Natural killer cell treated with Interleukin-12 subunit alpha and Interleukin-12 subunit beta and Interleukin-15 and Interleukin-18, amount 100 ng/mL, for 72 hours (primary cell): ENCODE measurements around the gene GRIP1. TPM values are rescaled to one million over a fixed set of nuclear protein-coding genes. Genes with fewer than 3 reads are reported as not detected.
"Not testable (repeated sequence)": the region's sequence is repeated elsewhere in the genome, so short reads cannot be mapped to it uniquely, and the experiment has no call there.

Experiments
- ATAC-seq, 2 donors: fragments of 150-1000 bp; cut with Tn5 transposase in 1 of 2; sonication (Bioruptor Pico), chemical (Tn5 transposase) in 1 of 2; 2 replicates each; pipeline ENCODE4 v1.10.0; 2021
- DNase-seq: peaks from one replicate; pipeline ENCODE4 v3.0.0; 2022; ENCODE audit warnings: low spot score
- H3K27ac Mint-ChIP-seq, 2 donors: 1 replicate in 1 of 2; 2 replicates in 1 of 2; pipeline ENCODE4 v1.8.0; 2022; ENCODE audit warnings: mixed read lengths in 2 of 2, mild to moderate bottlenecking in 1 of 2, moderate library complexity in 1 of 2
- H3K27me3 Mint-ChIP-seq, 2 donors: 1 replicate in 1 of 2; 2 replicates in 1 of 2; pipeline ENCODE4 v1.8.0; 2022; ENCODE audit warnings: mixed read lengths in 2 of 2
- H3K36me3 Mint-ChIP-seq: one replicate; pipeline ENCODE4 v1.8.0; 2022; ENCODE audit warnings: mixed read lengths
- H3K4me1 Mint-ChIP-seq, 2 donors: 1 replicate in 1 of 2; 2 replicates in 1 of 2; pipeline ENCODE4 v1.8.0; 2022; ENCODE audit warnings: low read depth in 2 of 2, mixed read lengths in 2 of 2, mild to moderate bottlenecking in 1 of 2
- H3K4me3 Mint-ChIP-seq: one replicate; pipeline ENCODE4 v1.8.0; 2022; ENCODE audit warnings: mixed read lengths
- H3K9me3 Mint-ChIP-seq: 2 replicates; pipeline ENCODE4 v1.8.0; 2022; ENCODE audit warnings: mixed read lengths
- total RNA-seq, 2 donors: library from RNA; stranded (reverse); gene quantifications; one replicate each; pipeline ENCODE4 v1.2.3, GENCODE V29; 2022

Gene GRIP1
- total RNA-seq, 2 donors from 2014 or later: 3.2 TPM; not detected in 1

GRCh38 chr12:66499000-66499399, 179.9 kb downstream of the GRIP1 start:
- no peaks in the 10 kb centered on the region for H3K36me3 Mint-ChIP-seq
- peaks cover 12 to 19% of the 10 kb centered on the region in 2 donors for H3K27me3 Mint-ChIP-seq
- DNase-seq: no peak
- H3K27ac Mint-ChIP-seq: no peak overlapping the region
- H3K4me1 Mint-ChIP-seq: no peaks in the 10 kb centered on the region
- no peak for ATAC-seq
- H3K4me3 Mint-ChIP-seq: no peak overlapping the region
- no peaks in the 10 kb centered on the region for H3K9me3 Mint-ChIP-seq

DNA sequence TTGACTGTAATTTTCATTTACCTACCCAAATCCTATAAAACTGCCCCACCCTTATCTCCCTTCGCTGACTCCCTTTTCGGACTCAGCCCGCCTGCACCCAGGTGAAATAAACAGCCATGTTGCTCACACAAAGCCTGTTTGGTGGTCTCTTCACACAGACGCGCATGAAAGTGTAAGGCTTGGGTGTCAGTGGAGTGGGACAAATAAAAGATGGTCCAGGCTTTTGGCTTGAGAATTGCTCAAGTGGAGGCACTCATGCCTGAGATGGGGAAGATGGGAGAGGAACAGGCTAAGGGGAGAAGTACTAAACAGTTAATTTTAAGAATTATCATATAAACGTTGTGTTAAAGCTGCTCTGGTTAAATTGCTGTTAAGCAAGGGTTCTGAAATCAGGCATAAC, 180.8 kb downstream of the GRIP1 start:
- ATAC-seq, H3K4me3 Mint-ChIP-seq, DNase-seq, H3K9me3 Mint-ChIP-seq, H3K27ac Mint-ChIP-seq, H3K36me3 Mint-ChIP-seq, H3K4me1 Mint-ChIP-seq: not testable (repeated sequence)
- peaks cover 14 to 19% of the 10 kb centered on the region in 2 donors for H3K27me3 Mint-ChIP-seq

DNA sequence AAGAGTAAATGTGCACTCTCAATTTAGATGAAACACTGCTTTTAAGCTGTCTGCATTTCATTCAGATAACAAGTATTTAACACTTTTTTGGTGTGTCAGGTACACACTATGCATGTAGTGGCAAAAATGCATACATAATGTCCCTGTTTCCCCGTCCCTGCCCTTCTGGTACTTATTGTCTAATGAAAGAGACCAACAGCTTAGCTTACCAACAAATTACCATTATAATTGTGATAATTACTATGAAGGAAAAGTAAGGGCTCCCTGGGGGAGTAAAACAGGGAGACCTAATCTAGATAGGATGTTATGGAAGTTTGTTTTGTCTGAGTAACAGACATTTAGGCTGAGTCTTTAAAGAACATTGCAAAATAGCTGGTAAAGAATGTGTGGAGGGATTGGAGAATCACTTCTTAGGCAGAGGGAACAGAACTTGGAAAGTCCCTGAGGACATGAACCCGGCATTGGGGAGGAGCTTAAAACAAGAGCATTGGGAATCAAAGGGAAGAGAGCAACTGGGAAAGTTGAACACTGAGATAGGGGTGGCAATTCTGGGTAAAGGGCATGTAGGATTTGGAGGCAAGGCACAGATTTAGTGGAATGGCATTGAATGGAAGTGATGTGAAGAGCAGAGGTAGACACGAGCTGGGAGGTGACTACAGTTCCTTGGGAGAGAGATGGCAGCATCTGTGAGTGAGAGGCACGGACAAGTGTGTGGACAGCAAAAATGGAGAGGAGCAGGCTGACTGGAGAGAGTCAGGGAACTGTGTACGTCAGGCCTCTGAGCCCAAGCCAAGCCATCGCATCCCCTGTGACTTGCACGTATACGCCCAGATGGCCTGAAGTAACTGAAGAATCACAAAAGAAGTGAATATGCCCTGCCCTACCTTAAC, 181.6 kb downstream of the GRIP1 start:
- H3K27ac Mint-ChIP-seq: no peak overlapping the region
- no peak for DNase-seq
- H3K36me3 Mint-ChIP-seq: no peaks in the 10 kb centered on the region
- no peaks in the 10 kb centered on the region for H3K9me3 Mint-ChIP-seq
- H3K27me3 Mint-ChIP-seq: peaks cover 16 to 19% of the 10 kb centered on the region in 2 donors
- no peak overlapping the region for H3K4me3 Mint-ChIP-seq
- no peaks in the 10 kb centered on the region for H3K4me1 Mint-ChIP-seq
- ATAC-seq: no peak

DNA sequence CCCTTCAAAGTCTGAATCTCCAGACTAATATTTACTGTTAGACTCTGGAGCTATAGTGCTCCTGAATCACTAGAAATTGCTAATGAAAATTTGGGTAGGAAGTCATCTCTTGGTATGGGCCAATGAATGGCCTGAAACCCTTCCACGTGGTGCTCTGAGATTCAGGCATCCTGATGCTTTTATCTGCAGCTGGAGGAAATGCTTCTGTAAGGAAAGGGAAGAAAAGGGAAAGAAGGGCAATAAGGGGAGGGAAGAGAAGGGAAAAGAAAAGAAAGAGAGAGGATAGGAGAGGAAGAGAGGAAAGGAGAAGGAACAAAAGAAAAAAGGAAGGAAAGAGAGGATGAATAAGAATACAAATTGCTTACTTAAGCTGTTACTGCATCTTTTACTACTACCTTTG, 182.3 kb downstream of the GRIP1 start:
- peaks cover 16 to 21% of the 10 kb centered on the region in 2 donors for H3K27me3 Mint-ChIP-seq
- H3K9me3 Mint-ChIP-seq: no peaks in the 10 kb centered on the region
- no peak overlapping the region for H3K27ac Mint-ChIP-seq
- no peaks in the 10 kb centered on the region for H3K36me3 Mint-ChIP-seq
- ATAC-seq: no peak
- no peak overlapping the region for H3K4me3 Mint-ChIP-seq
- DNase-seq: no peak
- H3K4me1 Mint-ChIP-seq: no peaks in the 10 kb centered on the region

DNA sequence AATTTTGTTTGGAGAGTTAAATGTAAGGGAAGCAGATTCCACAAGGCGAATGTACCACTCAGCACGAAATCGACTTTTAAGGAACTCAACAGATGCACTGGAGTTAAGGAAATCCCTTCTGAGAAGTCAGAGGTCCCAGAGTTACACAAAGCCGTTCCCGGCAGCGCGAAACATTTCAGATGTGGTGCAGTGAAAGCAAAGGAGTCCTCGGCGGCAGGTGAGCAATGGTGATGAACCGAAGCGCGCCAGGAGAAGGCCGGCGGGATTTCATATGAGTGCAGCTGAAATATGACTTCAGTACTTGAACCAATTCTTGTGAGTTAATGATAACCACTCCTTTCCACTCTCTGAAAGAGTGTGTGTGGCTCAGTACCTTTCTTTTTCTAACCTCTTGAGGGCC, 183.2 kb downstream of the GRIP1 start:
- H3K27ac Mint-ChIP-seq: no peak overlapping the region
- no peak overlapping the region for H3K4me3 Mint-ChIP-seq
- H3K9me3 Mint-ChIP-seq: no peaks in the 10 kb centered on the region
- ATAC-seq (no peak), DNase-seq (no peak)
- no peaks in the 10 kb centered on the region for H3K36me3 Mint-ChIP-seq
- H3K27me3 Mint-ChIP-seq: peaks cover 20 to 27% of the 10 kb centered on the region in 2 donors
- no peaks in the 10 kb centered on the region for H3K4me1 Mint-ChIP-seq

GRCh38 chr12:66493819-66494218, 185.1 kb downstream of the GRIP1 start:
- Mint-ChIP-seq H3K36me3 (no peaks in the 10 kb centered on the region), H3K4me3 (no peak overlapping the region), H3K27me3 (peaks cover 16 to 36% of the 10 kb centered on the region in 2 donors), H3K4me1 (no peaks in the 10 kb centered on the region), H3K27ac (no peak overlapping the region), H3K9me3 (no peaks in the 10 kb centered on the region)
- DNase-seq: no peak
- ATAC-seq: no peak

- H3K27me3 Mint-ChIP-seq: peaks cover 21 to 44% of the 10 kb centered on the region in 2 donors
- H3K36me3 Mint-ChIP-seq: no peaks in the 10 kb centered on the region
- no peak overlapping the region for H3K4me3 Mint-ChIP-seq
- H3K4me1 Mint-ChIP-seq: no peaks in the 10 kb centered on the region
- DNase-seq: no peak
- H3K9me3 Mint-ChIP-seq: no peaks in the 10 kb centered on the region
- no peak for ATAC-seq
- H3K27ac Mint-ChIP-seq: no peak overlapping the region
Measured at GRCh38 chr12:66491853-66492252, 187.0 kb downstream of the GRIP1 start.

DNA sequence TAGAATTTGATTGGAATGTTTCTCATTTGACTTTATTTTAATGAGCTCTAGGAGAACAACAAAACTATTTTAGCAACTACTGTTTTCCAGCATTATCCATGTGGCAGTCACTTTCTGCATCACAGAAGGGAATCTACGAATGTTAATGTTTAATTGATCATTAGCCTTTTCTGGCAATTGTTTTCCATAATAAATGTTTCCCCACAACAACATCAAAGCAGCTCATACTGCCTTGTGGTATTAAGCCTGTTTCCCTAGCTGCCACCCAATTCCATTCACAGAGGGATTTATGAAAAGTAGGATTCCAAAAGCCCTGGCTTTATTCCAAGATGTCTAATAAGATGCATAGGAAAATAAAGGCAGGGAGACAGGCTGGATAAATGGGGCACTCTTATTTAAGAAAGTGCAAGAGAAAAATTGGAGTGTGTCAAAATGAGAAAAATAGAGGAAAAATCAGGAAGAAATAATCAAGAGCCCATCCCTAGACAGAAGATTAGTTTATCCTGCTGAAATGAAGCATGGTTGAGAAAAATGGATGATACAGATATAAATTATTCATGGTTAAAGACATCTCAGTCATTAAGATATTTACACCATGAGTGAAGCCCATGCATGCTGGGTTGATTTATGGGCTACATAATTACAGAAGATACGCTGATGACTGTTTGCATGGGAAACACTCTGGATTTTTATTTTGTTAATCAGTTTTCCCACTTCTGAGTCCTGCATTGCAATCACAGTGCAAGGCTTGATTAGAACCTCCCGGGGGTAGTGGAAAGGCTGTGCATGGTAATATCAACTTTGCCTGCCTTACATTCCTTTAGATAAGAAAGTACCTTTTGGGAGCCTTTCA, 196.3 kb downstream of the GRIP1 start:
- Mint-ChIP-seq H3K36me3 (peaks cover 6% of the 10 kb centered on the region), H3K9me3 (peaks cover 10% of the 10 kb centered on the region), H3K27me3 (peaks cover 5 to 11% of the 10 kb centered on the region in 2 donors), H3K27ac (no peak overlapping the region), H3K4me1 (no peaks in the 10 kb centered on the region), H3K4me3 (no peak overlapping the region)
- ATAC-seq: no peak
- DNase-seq: no peak

- no peak overlapping the region for H3K27ac Mint-ChIP-seq
- ATAC-seq (no peak), DNase-seq (no peak)
- no peaks in the 10 kb centered on the region for H3K4me1 Mint-ChIP-seq
- H3K9me3 Mint-ChIP-seq: peaks cover 3% of the 10 kb centered on the region
- H3K27me3 Mint-ChIP-seq: peaks cover 15 to 22% of the 10 kb centered on the region in 2 donors
- H3K36me3 Mint-ChIP-seq: no peaks in the 10 kb centered on the region
- H3K4me3 Mint-ChIP-seq: no peak overlapping the region
Measured at GRCh38 chr12:66467932-66468331, 210.9 kb downstream of the GRIP1 start.

DNA sequence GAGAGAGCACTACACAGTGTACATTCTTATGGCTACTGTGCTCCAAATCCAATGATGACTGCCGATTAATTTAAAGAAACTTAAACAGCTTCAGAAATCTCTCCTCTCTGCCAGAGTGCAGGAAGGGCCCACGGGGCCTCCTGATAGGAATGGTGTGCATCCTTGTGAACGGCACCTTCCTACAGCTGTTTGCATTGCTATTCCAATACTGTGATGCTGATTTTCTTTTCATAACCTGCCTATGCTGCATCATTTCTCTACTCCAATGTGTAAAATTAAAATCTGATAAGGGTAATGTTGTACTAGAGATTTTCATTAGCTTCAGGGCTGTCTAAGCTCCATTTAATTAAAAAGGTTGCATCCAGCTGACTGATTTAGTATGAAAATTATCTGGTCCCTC, 217.5 kb downstream of the GRIP1 start:
- Mint-ChIP-seq H3K4me1 (no peaks in the 10 kb centered on the region), H3K36me3 (no peaks in the 10 kb centered on the region), H3K27ac (no peak overlapping the region), H3K4me3 (no peak overlapping the region), H3K9me3 (no peaks in the 10 kb centered on the region), H3K27me3 (peaks cover 9 to 13% of the 10 kb centered on the region in 2 donors)
- ATAC-seq (no peak), DNase-seq (no peak)

GRCh38 chr12:66459944-66460482, 218.9 kb downstream of the GRIP1 start:
- peaks cover 14 to 17% of the 10 kb centered on the region in 2 donors for H3K27me3 Mint-ChIP-seq
- H3K9me3 Mint-ChIP-seq: no peaks in the 10 kb centered on the region
- no peaks in the 10 kb centered on the region for H3K4me1 Mint-ChIP-seq
- DNase-seq: no peak
- H3K4me3 Mint-ChIP-seq: no peak overlapping the region
- no peaks in the 10 kb centered on the region for H3K36me3 Mint-ChIP-seq
- no peak overlapping the region for H3K27ac Mint-ChIP-seq
- ATAC-seq: no peak

DNA sequence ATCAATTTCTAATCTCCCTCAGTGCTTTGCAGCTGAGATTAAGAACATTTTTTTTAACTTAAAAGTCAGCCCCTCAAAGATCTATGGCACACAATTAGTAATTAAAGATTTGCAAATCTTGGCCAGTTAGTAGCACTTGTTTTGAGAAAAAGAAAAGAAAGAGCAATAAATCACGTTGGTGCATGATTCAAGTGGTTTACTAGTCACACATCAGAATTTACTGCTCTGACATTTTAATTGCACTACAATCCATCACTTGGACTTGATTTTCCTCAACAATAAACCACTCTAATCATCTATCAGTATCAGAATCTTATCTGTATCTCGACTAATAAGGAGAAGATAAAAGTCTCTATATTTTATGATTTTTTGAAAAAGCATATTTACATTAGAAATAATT, 222.3 kb downstream of the GRIP1 start:
- H3K27ac Mint-ChIP-seq: no peak overlapping the region
- DNase-seq: no peak
- no peak overlapping the region for H3K4me3 Mint-ChIP-seq
- peaks cover 23 to 34% of the 10 kb centered on the region in 2 donors for H3K27me3 Mint-ChIP-seq
- ATAC-seq: no peak
- peaks cover 0 to 5% of the 10 kb centered on the region in 2 donors for H3K4me1 Mint-ChIP-seq
- H3K36me3 Mint-ChIP-seq: no peaks in the 10 kb centered on the region
- H3K9me3 Mint-ChIP-seq: no peaks in the 10 kb centered on the region

GRCh38 chr12:66453844-66454243, 225.0 kb downstream of the GRIP1 start:
- H3K9me3 Mint-ChIP-seq: no peaks in the 10 kb centered on the region
- peak; percentile 84 to 91 for ATAC-seq
- DNase-seq: no peak
- H3K4me3 Mint-ChIP-seq: no peak overlapping the region
- H3K36me3 Mint-ChIP-seq: no peaks in the 10 kb centered on the region
- H3K4me1 Mint-ChIP-seq: peaks cover 0 to 5% of the 10 kb centered on the region in 2 donors
- peaks cover 21 to 35% of the 10 kb centered on the region in 2 donors for H3K27me3 Mint-ChIP-seq
- H3K27ac Mint-ChIP-seq: peak overlapping the region in 1 of 2 donors; percentile 15

DNA sequence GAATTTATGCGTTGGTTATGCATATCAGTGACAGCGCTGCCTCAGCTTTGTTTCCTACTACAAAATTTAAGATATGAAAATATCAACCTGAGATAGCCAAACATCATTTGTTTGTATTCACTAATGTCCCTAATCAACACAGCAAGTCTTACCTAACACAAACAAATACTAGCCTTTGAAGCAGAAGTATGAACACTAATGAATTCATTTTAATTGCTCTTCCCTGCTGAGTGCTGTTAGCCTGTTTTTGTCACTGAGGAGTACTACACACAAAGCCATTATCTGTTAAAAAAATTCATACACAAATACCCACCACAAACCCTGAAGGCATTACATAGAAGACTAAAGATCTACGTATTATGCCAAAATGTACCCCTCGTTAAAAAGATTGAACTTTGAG, 225.8 kb downstream of the GRIP1 start:
- Mint-ChIP-seq H3K4me3 (no peak overlapping the region), H3K27me3 (peaks cover 21 to 35% of the 10 kb centered on the region in 2 donors), H3K4me1 (peaks cover 0 to 5% of the 10 kb centered on the region in 2 donors), H3K36me3 (no peaks in the 10 kb centered on the region), H3K9me3 (no peaks in the 10 kb centered on the region), H3K27ac (peak overlapping the region in 1 of 2 donors; percentile 15)
- ATAC-seq: no peak
- no peak for DNase-seq
